NOMO-1 treated with dmso at 0.1 percent for 144 hours (cell line): Measurements from ENCODE around the gene CLDN3.
"Not testable (repeated sequence)": the region's sequence is repeated elsewhere in the genome, so short reads cannot be mapped to it uniquely, and the experiment has no call there.

Source experiments
- DNase-seq: peaks from one replicate; lab custom pipeline; 2025; ENCODE audit not compliant: unreplicated experiment; lab: John Stamatoyannopoulos, UW

Gene CLDN3

DNA sequence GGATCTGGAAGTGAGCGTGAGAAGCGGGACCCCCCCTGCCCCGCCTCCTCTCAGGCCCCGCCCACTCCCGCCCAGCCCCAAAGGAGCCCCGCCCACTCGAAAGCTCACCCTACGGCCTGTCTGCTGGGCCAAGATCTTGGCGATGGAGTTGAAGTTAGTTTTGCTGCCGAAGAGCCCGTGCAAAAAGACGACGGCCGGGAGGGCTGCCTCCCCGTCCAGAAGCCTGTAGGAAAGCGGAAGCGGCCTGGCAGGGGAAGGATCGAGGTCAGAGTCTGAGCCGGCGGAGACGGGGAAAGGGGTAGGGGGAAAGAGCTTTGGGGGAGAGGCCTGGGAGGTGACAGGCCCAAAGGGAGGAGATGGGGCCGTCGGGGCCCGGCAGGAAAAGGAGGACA, 31.9 kb downstream of the CLDN3 start:
- DNase-seq: peak; percentile 79

GRCh38 chr7:73737491-73738219, 32.4 kb downstream of the CLDN3 start:
- DNase-seq: no peak

DNA sequence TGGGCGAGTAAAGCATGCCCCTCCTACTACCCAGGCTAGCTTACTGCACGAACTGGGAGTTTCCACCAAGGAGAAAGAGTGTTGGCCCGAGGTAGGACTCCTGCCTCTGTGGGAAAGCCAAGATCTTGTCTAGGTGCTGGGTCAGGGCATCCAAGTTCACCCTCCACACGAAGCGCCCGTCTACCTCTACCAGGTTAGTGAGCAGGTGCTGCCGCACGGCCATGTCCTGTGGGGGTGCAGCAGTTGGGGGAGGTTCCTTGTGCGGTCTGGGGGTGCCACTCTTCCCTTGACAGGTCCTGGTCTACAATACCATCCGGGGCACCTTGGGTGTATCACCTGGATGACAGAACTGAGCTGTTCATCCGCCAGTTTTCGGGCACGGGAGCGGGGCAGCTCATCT, 33.2 kb downstream of the CLDN3 start:
- no peak for DNase-seq

DNA sequence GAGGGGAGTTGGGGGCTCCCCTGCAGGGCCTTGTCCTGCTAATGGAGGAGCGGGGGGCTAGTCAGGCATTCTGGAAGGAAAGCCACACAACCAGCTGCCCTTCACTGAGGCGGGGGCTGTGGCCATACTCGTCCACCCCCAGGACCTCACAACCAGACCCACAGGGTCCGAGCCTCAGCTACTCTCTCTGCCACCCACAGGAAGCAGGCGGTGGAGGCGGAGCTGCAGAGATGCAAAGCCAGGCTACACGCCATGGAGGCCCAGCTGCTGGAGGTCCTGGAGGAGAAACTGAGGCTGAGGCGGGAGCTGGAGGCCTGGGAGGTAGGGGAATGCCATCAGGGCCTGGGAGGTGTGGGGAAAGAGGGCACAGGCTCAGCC, 34.6 kb downstream of the CLDN3 start:
- DNase-seq: no peak

GRCh38 chr7:73734619-73735527, 35.2 kb downstream of the CLDN3 start:
- peak; percentile 100 for DNase-seq

DNA sequence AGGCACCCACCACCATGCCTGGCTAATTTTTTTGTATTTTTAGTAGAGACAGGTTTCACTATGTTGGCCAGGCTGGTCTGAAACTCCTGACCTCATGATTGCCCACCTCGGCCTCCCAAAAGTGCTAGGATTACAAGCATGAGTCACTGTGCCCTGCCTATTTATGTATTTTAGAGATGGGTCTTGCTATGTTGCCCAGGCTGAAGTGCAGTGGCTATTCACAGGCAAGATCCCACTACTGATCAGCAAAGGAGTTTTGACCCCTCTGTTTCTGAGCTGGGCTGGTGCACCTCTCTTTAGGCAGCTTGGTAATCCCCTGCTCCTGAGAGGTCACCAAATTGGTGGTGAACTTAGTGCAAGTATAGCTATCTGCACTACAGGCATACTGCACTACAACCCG, 37.7 kb downstream of the CLDN3 start:
- DNase-seq: no peak

DNA sequence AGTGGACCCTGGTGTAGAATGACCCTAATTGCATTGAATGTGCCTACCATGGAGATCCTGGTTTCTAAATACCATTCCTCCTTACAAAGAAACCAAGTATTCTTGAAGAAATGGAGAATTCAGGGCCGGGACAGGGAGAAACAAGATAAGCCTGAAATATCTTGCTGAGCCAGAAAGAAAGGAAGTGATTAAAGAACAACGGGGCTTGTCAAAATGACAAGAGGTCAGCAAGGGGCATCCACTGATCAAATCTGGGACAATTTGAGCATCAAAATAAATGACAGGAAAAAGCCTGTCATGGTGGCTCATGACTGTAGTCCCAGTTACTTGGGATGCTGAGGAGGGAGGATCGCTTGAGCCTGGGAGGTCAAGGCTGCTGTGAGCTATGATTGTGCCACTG, 39.6 kb downstream of the CLDN3 start:
- DNase-seq: no peak

DNA sequence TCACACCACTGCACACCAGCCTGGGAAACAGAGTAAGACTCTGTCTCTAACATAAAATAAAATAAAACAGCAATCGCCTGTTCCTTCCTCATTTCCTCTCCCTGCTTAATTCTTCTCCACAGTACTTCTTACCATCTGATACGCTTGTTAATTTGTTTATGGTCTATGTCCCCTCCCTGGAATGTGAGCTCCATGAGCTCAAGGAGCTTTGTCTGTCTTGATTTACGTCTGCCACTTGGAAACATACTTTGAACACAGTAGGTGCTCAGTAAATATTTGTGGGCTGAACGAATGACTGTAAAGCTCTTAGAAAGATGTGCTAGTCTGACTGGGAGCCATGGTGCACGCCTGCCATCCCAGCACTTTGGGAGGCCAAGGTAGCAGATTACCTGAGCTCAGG, 41.5 kb downstream of the CLDN3 start:
- no peak for DNase-seq

DNA sequence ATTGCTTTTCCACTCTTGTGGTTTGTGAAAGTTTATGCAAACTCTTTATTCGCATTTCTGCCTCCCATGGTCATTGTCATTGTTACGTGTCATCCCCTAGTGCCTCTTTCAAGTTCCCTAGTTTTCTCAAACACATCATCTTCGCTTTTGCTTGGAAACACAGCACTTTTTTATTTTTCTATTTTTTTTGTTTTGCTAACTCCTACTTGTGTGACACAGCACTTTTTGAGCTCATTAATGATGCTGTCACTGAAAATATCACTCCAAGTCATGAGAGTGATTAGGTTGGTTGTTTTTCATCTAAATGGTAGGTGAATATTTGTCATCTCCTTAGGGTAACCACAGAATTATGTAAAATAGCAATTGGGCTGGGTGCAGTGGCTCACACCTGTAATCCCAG, 42.1 kb downstream of the CLDN3 start:
- DNase-seq: no peak

DNA sequence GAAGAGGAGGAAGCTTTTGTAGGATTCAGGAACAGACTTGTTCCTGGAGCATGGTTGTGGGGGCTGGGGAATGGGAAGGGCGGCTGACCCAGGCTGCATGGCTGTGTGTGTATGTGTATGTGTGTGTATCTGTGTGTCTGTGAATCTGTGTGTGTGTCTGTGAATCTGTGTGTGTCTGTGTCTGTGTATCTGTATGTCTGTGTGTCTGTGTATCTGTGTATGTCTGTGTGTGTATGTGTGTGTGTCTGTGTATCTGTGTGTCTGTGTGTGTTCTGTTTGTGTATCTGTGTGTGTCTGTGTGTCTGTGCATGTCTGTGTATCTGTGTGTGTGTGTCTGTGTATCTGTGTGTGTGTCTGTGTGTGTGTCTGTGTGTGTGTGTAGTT, 44.0 kb downstream of the CLDN3 start:
- DNase-seq: no peak

GRCh38 chr7:73723813-73724212, 46.3 kb downstream of the CLDN3 start:
- no peak for DNase-seq

DNA sequence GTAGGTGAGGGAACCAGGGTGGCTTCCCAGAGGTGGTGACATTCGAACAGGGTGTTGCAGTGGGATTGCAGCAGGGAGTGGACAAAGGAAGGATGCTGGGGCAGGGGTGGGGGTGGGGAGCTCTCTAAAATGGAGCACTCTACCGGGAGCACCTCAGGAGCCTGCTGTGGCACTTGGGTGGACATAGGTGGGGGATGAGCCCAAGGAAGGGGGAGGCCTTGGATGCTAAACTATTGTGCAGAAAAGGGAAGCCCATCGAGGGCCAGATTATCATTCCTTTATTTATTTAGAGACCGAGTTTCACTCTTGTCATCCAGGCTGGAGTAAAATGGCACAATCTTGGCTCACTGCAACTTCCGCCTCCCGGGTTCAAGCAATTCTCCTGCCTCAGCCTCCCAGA, 47.3 kb downstream of the CLDN3 start:
- DNase-seq: no peak

- DNase-seq: not testable (repeated sequence)
Observed at GRCh38 chr7:73722182-73722581, 47.9 kb downstream of the CLDN3 start.

- DNase-seq: no peak
Observed at GRCh38 chr7:73721377-73721817, 48.7 kb downstream of the CLDN3 start.

DNA sequence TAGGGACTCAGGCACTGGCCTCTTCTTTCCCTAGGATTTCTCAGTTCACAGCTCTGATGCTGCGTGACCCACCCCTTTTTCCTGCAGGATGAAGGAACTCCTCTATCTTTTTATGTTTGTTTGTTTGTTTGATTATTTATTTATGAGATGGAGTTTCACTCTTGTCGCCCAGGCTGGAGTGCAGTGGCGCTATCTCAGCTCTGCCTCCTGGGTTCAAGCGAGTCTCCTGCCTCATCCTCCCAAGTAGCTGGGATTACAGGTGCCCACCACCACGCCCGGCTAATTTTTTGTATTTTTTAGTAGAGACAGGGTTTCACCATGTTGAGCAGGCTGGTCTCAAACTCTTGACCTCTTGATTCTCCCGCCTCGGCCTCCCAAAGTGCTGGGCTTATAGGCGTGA, 49.6 kb downstream of the CLDN3 start:
- DNase-seq: not testable (repeated sequence)

GRCh38 chr7:73719806-73720169, 50.3 kb downstream of the CLDN3 start:
- no peak for DNase-seq
